Nephron progenitor cell (in vitro differentiated cells): ENCODE results near the gene ASTN2.

Experiments
- DNase-seq: peaks from one replicate; pipeline ENCODE4 v3.0.0; 2021
- H3K27ac Mint-ChIP-seq: 2 replicates; pipeline ENCODE4 v1.8.0; 2021; ENCODE audit warnings: mild to moderate bottlenecking, moderate library complexity, mixed read lengths
- H3K27me3 Mint-ChIP-seq: 2 replicates; pipeline ENCODE4 v1.8.0; 2021; ENCODE audit warnings: mild to moderate bottlenecking, low read depth, mixed read lengths; ENCODE audit not compliant: poor library complexity
- H3K36me3 Mint-ChIP-seq: 2 replicates; pipeline ENCODE4 v1.8.0; 2021; ENCODE audit warnings: low read depth, mixed read lengths
- H3K4me1 Mint-ChIP-seq: 2 replicates; pipeline ENCODE4 v1.8.0; 2021; ENCODE audit warnings: mixed read lengths
- H3K4me3 Mint-ChIP-seq: 2 replicates; pipeline ENCODE4 v1.8.0; 2021; ENCODE audit warnings: mild to moderate bottlenecking, moderate library complexity, mixed read lengths
- H3K9me3 Mint-ChIP-seq: 2 replicates; pipeline ENCODE4 v1.8.0; 2021; ENCODE audit warnings: mild to moderate bottlenecking, moderate library complexity, mixed read lengths
- CTCF ChIP-seq: fragments of 200-600 bp; sonication (generic); IDR thresholded peaks from 2 replicates; pipeline ENCODE4 v1.5.0; 2021; ENCODE audit warnings: antibody characterized with exemption

ASTN2 gene

GRCh38 chr9:116978155-116978554, 436.7 kb downstream of the ASTN2 start:
- DNase-seq, result no peak
- Mint-ChIP-seq H3K36me3 (no peaks in the 10 kb centered on the region), H3K4me3 (no peak overlapping the region), H3K27me3 (peaks cover 5% of the 10 kb centered on the region), H3K4me1 (peaks cover 23% of the 10 kb centered on the region), H3K9me3 (no peaks in the 10 kb centered on the region), H3K27ac (no peak overlapping the region)
- TF ChIP-seq CTCF, result no peak

- Mint-ChIP-seq H3K9me3 (no peaks in the 10 kb centered on the region), H3K4me1 (peaks cover 13% of the 10 kb centered on the region), H3K36me3 (no peaks in the 10 kb centered on the region), H3K4me3 (no peak overlapping the region), H3K27me3 (no peaks in the 10 kb centered on the region), H3K27ac (no peak overlapping the region)
- DNase-seq, result no peak
- TF ChIP-seq CTCF, result no peak
These were observed 439.7 kb downstream of the ASTN2 start for GRCh38 chr9:116975126-116975525.

GRCh38 chr9:116966199-116966598, 448.7 kb downstream of the ASTN2 start:
- Mint-ChIP-seq H3K27me3 (peaks cover 16% of the 10 kb centered on the region), H3K9me3 (no peaks in the 10 kb centered on the region), H3K27ac (no peak overlapping the region), H3K4me3 (no peak overlapping the region), H3K36me3 (no peaks in the 10 kb centered on the region), H3K4me1 (no peaks in the 10 kb centered on the region)
- TF ChIP-seq CTCF, result no peak
- no peak for DNase-seq

GRCh38 chr9:116964258-116964657, 450.6 kb downstream of the ASTN2 start:
- Mint-ChIP-seq H3K4me1 (peaks cover 16% of the 10 kb centered on the region), H3K4me3 (no peak overlapping the region), H3K36me3 (no peaks in the 10 kb centered on the region), H3K9me3 (no peaks in the 10 kb centered on the region), H3K27ac (no peak overlapping the region), H3K27me3 (peaks cover 16% of the 10 kb centered on the region)
- no peak for DNase-seq
- TF ChIP-seq CTCF, result no peak

GRCh38 chr9:116959809-116960208, 455.0 kb downstream of the ASTN2 start:
- Mint-ChIP-seq H3K9me3 (no peaks in the 10 kb centered on the region), H3K36me3 (no peaks in the 10 kb centered on the region), H3K4me1 (peaks cover 24% of the 10 kb centered on the region), H3K4me3 (no peak overlapping the region), H3K27ac (peak overlapping the region; percentile 6), H3K27me3 (peaks cover 14% of the 10 kb centered on the region)
- no peak for TF ChIP-seq CTCF
- DNase-seq, result peak; percentile 82

- Mint-ChIP-seq H3K27ac (no peak overlapping the region), H3K9me3 (no peaks in the 10 kb centered on the region), H3K4me1 (peaks cover 24% of the 10 kb centered on the region), H3K36me3 (no peaks in the 10 kb centered on the region), H3K27me3 (peaks cover 14% of the 10 kb centered on the region), H3K4me3 (no peak overlapping the region)
- DNase-seq, result no peak
- TF ChIP-seq CTCF, result no peak
These were observed 456.0 kb downstream of the ASTN2 start for GRCh38 chr9:116958881-116959280.
